ENCODE data around the gene BMP2K. TPM values are rescaled to one million over a fixed set of nuclear protein-coding genes. Genes with fewer than 3 reads are reported as not detected.

Gene BMP2K
- total RNA-seq, 2 donors from 2014 or later = 15.8 to 18.9 TPM

GRCh38 chr4:78756137-78756536, 20.0 kb upstream of the BMP2K start:
- Histone ChIP-seq H3K27me3 (no peaks in the 10 kb centered on the region), H3K9me3 (no peaks in the 10 kb centered on the region), H3K4me3 (no peak overlapping the region), H3K27ac (no peak overlapping the region), H3K36me3 (replicated peaks in 1 of 2; ENCODE audit: insufficient read depth in 1 of 2, low read depth in 2 of 2) (no peaks in the 10 kb centered on the region), H3K4me1 (no peaks in the 10 kb centered on the region)
- TF ChIP-seq, protein P1, sequence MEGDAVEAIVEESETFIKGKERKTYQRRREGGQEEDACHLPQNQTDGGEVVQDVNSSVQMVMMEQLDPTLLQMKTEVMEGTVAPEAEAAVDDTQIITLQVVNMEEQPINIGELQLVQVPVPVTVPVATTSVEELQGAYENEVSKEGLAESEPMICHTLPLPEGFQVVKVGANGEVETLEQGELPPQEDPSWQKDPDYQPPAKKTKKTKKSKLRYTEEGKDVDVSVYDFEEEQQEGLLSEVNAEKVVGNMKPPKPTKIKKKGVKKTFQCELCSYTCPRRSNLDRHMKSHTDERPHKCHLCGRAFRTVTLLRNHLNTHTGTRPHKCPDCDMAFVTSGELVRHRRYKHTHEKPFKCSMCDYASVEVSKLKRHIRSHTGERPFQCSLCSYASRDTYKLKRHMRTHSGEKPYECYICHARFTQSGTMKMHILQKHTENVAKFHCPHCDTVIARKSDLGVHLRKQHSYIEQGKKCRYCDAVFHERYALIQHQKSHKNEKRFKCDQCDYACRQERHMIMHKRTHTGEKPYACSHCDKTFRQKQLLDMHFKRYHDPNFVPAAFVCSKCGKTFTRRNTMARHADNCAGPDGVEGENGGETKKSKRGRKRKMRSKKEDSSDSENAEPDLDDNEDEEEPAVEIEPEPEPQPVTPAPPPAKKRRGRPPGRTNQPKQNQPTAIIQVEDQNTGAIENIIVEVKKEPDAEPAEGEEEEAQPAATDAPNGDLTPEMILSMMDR (IDR thresholded peaks at IDR 0.05) = no peak
- TF ChIP-seq POLR2A (IDR thresholded peaks at IDR 0.05) = no peak
- DNase-seq (no peak), ATAC-seq (no peak)
- intact Hi-C loops (cut with DNase I) = no loop called here
- WGBS, 2 donors = 74 to 85% methylated on average over 3 of the region's 3 CpGs

DNA sequence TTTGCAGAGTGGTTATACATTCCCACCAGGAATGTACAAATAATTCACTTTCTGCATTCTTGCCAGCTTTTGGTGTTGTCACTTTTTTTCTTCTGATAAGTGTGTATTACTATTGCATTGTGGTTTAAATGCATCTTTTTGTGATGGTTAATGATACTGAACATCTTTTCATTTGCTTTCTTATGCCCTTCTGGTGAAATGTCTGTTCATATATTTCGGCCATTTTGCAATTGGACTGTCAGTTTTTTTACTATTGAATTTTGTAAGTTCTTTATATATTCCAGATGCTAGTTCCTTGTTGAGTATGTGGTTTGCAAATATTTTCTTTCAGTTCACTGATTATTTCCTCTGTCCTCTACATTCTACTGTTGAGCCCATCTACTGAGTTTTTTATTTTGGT, 19.4 kb upstream of the BMP2K start:
- ATAC-seq (no peak), DNase-seq (no peak)
- Histone ChIP-seq H3K27me3 (no peaks in the 10 kb centered on the region), H3K4me1 (no peaks in the 10 kb centered on the region), H3K4me3 (no peak overlapping the region), H3K36me3 (replicated peaks in 1 of 2; ENCODE audit: insufficient read depth in 1 of 2, low read depth in 2 of 2) (no peaks in the 10 kb centered on the region), H3K9me3 (no peaks in the 10 kb centered on the region), H3K27ac (no peak overlapping the region)
- TF ChIP-seq, protein P1 (IDR thresholded peaks at IDR 0.05) = no peak
- no peak for TF ChIP-seq POLR2A (IDR thresholded peaks at IDR 0.05)
- 74 to 83% methylated on average over 1 of the region's 1 CpG for WGBS, 2 donors
- intact Hi-C loops (cut with DNase I) = no loop called here

- Histone ChIP-seq H3K27ac (no peak overlapping the region), H3K4me1 (no peaks in the 10 kb centered on the region), H3K9me3 (no peaks in the 10 kb centered on the region), H3K27me3 (no peaks in the 10 kb centered on the region), H3K36me3 (replicated peaks in 1 of 2; ENCODE audit: insufficient read depth in 1 of 2, low read depth in 2 of 2) (no peaks in the 10 kb centered on the region), H3K4me3 (no peak overlapping the region)
- DNase-seq = no peak
- ATAC-seq = no peak
- intact Hi-C loops (cut with DNase I) = no loop called here
- 67 to 92% methylated on average over 1 of the region's 1 CpG for WGBS, 2 donors
- TF ChIP-seq, protein P1 (IDR thresholded peaks at IDR 0.05) = no peak
- no peak for TF ChIP-seq POLR2A (IDR thresholded peaks at IDR 0.05)
Measured at GRCh38 chr4:78757574-78757973, 18.6 kb upstream of the BMP2K start.

DNA sequence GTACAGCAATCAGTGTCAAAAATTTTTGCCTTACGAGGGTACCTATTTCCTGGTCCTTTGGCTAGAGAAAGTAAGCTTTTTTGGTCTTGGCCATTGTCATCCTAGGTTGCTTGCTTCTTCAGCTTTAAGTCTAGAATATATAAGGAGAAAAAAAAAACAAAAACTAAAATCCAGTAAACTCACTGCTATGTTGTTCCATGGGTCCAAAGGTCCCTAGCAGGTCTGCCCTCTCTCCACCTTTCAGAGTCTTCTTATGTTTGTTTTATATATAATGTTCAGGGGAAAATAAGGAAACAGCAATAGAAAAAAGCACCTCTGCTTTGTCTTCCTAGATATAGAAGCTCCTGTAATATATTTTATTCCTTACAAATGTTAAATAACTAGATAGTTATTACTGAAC, 18.1 kb upstream of the BMP2K start:
- DNase-seq (no peak), ATAC-seq (no peak)
- Histone ChIP-seq H3K4me3 (no peak overlapping the region), H3K9me3 (no peaks in the 10 kb centered on the region), H3K4me1 (no peaks in the 10 kb centered on the region), H3K36me3 (replicated peaks in 1 of 2; ENCODE audit: insufficient read depth in 1 of 2, low read depth in 2 of 2) (no peaks in the 10 kb centered on the region), H3K27me3 (no peaks in the 10 kb centered on the region), H3K27ac (no peak overlapping the region)
- 75 to 97% methylated on average over 1 of the region's 1 CpG for WGBS, 2 donors
- intact Hi-C loops (cut with DNase I) = no loop called here
- no peak for TF ChIP-seq POLR2A (IDR thresholded peaks at IDR 0.05)
- TF ChIP-seq, protein P1 (IDR thresholded peaks at IDR 0.05) = no peak

DNA sequence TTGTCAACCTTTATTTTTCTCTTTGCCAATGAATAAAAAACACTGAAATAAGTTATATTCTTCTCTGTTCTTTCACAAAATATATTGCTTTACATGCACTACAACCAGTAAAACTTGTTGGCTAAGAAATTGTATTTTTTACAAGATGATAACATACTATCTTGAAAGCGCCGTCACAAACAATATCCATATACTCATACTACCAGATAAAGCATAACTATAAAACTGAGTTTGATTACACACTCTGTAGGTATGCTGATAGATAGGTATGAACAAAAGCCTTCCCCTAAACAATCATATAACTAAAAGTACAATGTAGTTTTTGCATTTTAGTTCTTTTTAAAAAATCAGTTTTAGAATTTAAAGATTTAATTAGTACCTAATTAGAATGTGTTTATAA, 13.6 kb upstream of the BMP2K start:
- Histone ChIP-seq H3K4me1 (no peaks in the 10 kb centered on the region), H3K4me3 (no peak overlapping the region), H3K9me3 (no peaks in the 10 kb centered on the region), H3K27ac (no peak overlapping the region), H3K27me3 (no peaks in the 10 kb centered on the region), H3K36me3 (replicated peaks in 1 of 2; ENCODE audit: insufficient read depth in 1 of 2, low read depth in 2 of 2) (no peaks in the 10 kb centered on the region)
- intact Hi-C loops (cut with DNase I) = no loop called here
- no peak for TF ChIP-seq POLR2A (IDR thresholded peaks at IDR 0.05)
- TF ChIP-seq, protein P1 (IDR thresholded peaks at IDR 0.05) = no peak
- ATAC-seq = no peak
- 58 to 73% methylated on average over 2 of the region's 2 CpGs for WGBS, 2 donors
- DNase-seq = no peak
